ENCODE data around the gene CD1C.

Gene CD1C

GRCh38 chr1:158324395-158324794, 34.7 kb downstream of the CD1C start:
- no peak overlapping the region for H3K9ac ChIP-seq (ENCODE audit: low read depth in 1 of 2, low read length in 2 of 2)
- no peaks in the 10 kb centered on the region for H3K4me1 ChIP-seq (ENCODE audit: control insufficient read depth in 1 of 2, insufficient read depth in 2 of 2, low read length in 2 of 2)
- no peaks in the 10 kb centered on the region for H3K36me3 ChIP-seq (ENCODE audit: control insufficient read depth in 1 of 2, insufficient read depth in 2 of 2, low read length in 2 of 2)
- H3K27ac ChIP-seq (ENCODE audit: low read depth, low read length), result no peak overlapping the region
- no peaks in the 10 kb centered on the region for H3K27me3 ChIP-seq (ENCODE audit: control insufficient read depth in 1 of 2, insufficient read depth in 2 of 2, low read length in 2 of 2)
- H3K9me3 ChIP-seq (ENCODE audit: control insufficient read depth in 1 of 2, low read length in 2 of 2), result no peaks in the 10 kb centered on the region
- no peak overlapping the region for H3K4me3 ChIP-seq (ENCODE audit: low read depth in 1 of 2, low read length in 2 of 2)

GRCh38 chr1:158327481-158327880, 37.8 kb downstream of the CD1C start:
- Histone ChIP-seq H3K4me1 (ENCODE audit: control insufficient read depth in 1 of 2, insufficient read depth in 2 of 2, low read length in 2 of 2) (no peaks in the 10 kb centered on the region), H3K4me3 (ENCODE audit: low read depth in 1 of 2, low read length in 2 of 2) (no peak overlapping the region), H3K36me3 (ENCODE audit: control insufficient read depth in 1 of 2, insufficient read depth in 2 of 2, low read length in 2 of 2) (no peaks in the 10 kb centered on the region), H3K27ac (ENCODE audit: low read depth, low read length) (no peak overlapping the region), H3K9me3 (ENCODE audit: control insufficient read depth in 1 of 2, low read length in 2 of 2) (no peaks in the 10 kb centered on the region), H3K9ac (ENCODE audit: low read depth in 1 of 2, low read length in 2 of 2) (no peak overlapping the region), H3K27me3 (ENCODE audit: control insufficient read depth in 1 of 2, insufficient read depth in 2 of 2, low read length in 2 of 2) (no peaks in the 10 kb centered on the region)

- Histone ChIP-seq H3K9ac (ENCODE audit: low read depth in 1 of 2, low read length in 2 of 2) (no peak overlapping the region), H3K36me3 (ENCODE audit: control insufficient read depth in 1 of 2, insufficient read depth in 2 of 2, low read length in 2 of 2) (no peaks in the 10 kb centered on the region), H3K27me3 (ENCODE audit: control insufficient read depth in 1 of 2, insufficient read depth in 2 of 2, low read length in 2 of 2) (no peaks in the 10 kb centered on the region), H3K4me1 (ENCODE audit: control insufficient read depth in 1 of 2, insufficient read depth in 2 of 2, low read length in 2 of 2) (no peaks in the 10 kb centered on the region), H3K9me3 (ENCODE audit: control insufficient read depth in 1 of 2, low read length in 2 of 2) (no peaks in the 10 kb centered on the region), H3K4me3 (ENCODE audit: low read depth in 1 of 2, low read length in 2 of 2) (no peak overlapping the region), H3K27ac (ENCODE audit: low read depth, low read length) (no peak overlapping the region)
Observed at GRCh38 chr1:158328426-158328825, 38.7 kb downstream of the CD1C start.

GRCh38 chr1:158329300-158329699, 39.6 kb downstream of the CD1C start:
- Histone ChIP-seq H3K27me3 (ENCODE audit: control insufficient read depth in 1 of 2, insufficient read depth in 2 of 2, low read length in 2 of 2) (no peaks in the 10 kb centered on the region), H3K4me3 (ENCODE audit: low read depth in 1 of 2, low read length in 2 of 2) (no peak overlapping the region), H3K9ac (ENCODE audit: low read depth in 1 of 2, low read length in 2 of 2) (no peak overlapping the region), H3K36me3 (ENCODE audit: control insufficient read depth in 1 of 2, insufficient read depth in 2 of 2, low read length in 2 of 2) (no peaks in the 10 kb centered on the region), H3K9me3 (ENCODE audit: control insufficient read depth in 1 of 2, low read length in 2 of 2) (no peaks in the 10 kb centered on the region), H3K4me1 (ENCODE audit: control insufficient read depth in 1 of 2, insufficient read depth in 2 of 2, low read length in 2 of 2) (no peaks in the 10 kb centered on the region), H3K27ac (ENCODE audit: low read depth, low read length) (no peak overlapping the region)

GRCh38 chr1:158329733-158330132, 40.0 kb downstream of the CD1C start:
- Histone ChIP-seq H3K4me1 (ENCODE audit: control insufficient read depth in 1 of 2, insufficient read depth in 2 of 2, low read length in 2 of 2) (no peaks in the 10 kb centered on the region), H3K27ac (ENCODE audit: low read depth, low read length) (no peak overlapping the region), H3K4me3 (ENCODE audit: low read depth in 1 of 2, low read length in 2 of 2) (no peak overlapping the region), H3K27me3 (ENCODE audit: control insufficient read depth in 1 of 2, insufficient read depth in 2 of 2, low read length in 2 of 2) (no peaks in the 10 kb centered on the region), H3K9me3 (ENCODE audit: control insufficient read depth in 1 of 2, low read length in 2 of 2) (no peaks in the 10 kb centered on the region), H3K36me3 (ENCODE audit: control insufficient read depth in 1 of 2, insufficient read depth in 2 of 2, low read length in 2 of 2) (no peaks in the 10 kb centered on the region), H3K9ac (ENCODE audit: low read depth in 1 of 2, low read length in 2 of 2) (no peak overlapping the region)

- Histone ChIP-seq H3K36me3 (ENCODE audit: control insufficient read depth in 1 of 2, insufficient read depth in 2 of 2, low read length in 2 of 2) (no peaks in the 10 kb centered on the region), H3K27ac (ENCODE audit: low read depth, low read length) (no peak overlapping the region)
Observed at GRCh38 chr1:158330391-158331105, 40.8 kb downstream of the CD1C start.

GRCh38 chr1:158331106-158331425, 41.3 kb downstream of the CD1C start:
- Histone ChIP-seq H3K36me3 (ENCODE audit: control insufficient read depth in 1 of 2, insufficient read depth in 2 of 2, low read length in 2 of 2) (no peaks in the 10 kb centered on the region), H3K9ac (ENCODE audit: low read depth in 1 of 2, low read length in 2 of 2) (no peak overlapping the region), H3K9me3 (ENCODE audit: control insufficient read depth in 1 of 2, low read length in 2 of 2) (no peaks in the 10 kb centered on the region), H3K4me1 (ENCODE audit: control insufficient read depth in 1 of 2, insufficient read depth in 2 of 2, low read length in 2 of 2) (no peaks in the 10 kb centered on the region), H3K4me3 (ENCODE audit: low read depth in 1 of 2, low read length in 2 of 2) (no peak overlapping the region), H3K27me3 (ENCODE audit: control insufficient read depth in 1 of 2, insufficient read depth in 2 of 2, low read length in 2 of 2) (no peaks in the 10 kb centered on the region), H3K27ac (ENCODE audit: low read depth, low read length) (no peak overlapping the region)

More at GRCh38 chr1:158330391-158331105, 40.8 kb downstream of the CD1C start:
- no peaks in the 10 kb centered on the region for H3K9me3 ChIP-seq (ENCODE audit: control insufficient read depth in 1 of 2, low read length in 2 of 2)
- no peaks in the 10 kb centered on the region for H3K27me3 ChIP-seq (ENCODE audit: control insufficient read depth in 1 of 2, insufficient read depth in 2 of 2, low read length in 2 of 2)
- H3K4me3 ChIP-seq (ENCODE audit: low read depth in 1 of 2, low read length in 2 of 2), result no peak overlapping the region
- no peaks in the 10 kb centered on the region for H3K4me1 ChIP-seq (ENCODE audit: control insufficient read depth in 1 of 2, insufficient read depth in 2 of 2, low read length in 2 of 2)
- no peak overlapping the region for H3K9ac ChIP-seq (ENCODE audit: low read depth in 1 of 2, low read length in 2 of 2)

- Histone ChIP-seq H3K4me3 (ENCODE audit: low read depth in 1 of 2, low read length in 2 of 2) (no peak within 1 kb of the TSS), H3K27me3 (ENCODE audit: control insufficient read depth in 1 of 2, insufficient read depth in 2 of 2, low read length in 2 of 2) (no peaks in the 10 kb centered on the region), H3K9ac (ENCODE audit: low read depth in 1 of 2, low read length in 2 of 2) (no peak within 1 kb of the TSS), H3K4me1 (ENCODE audit: control insufficient read depth in 1 of 2, insufficient read depth in 2 of 2, low read length in 2 of 2) (no peaks in the 10 kb centered on the region), H3K9me3 (ENCODE audit: control insufficient read depth in 1 of 2, low read length in 2 of 2) (no peaks in the 10 kb centered on the region), H3K36me3 (ENCODE audit: control insufficient read depth in 1 of 2, insufficient read depth in 2 of 2, low read length in 2 of 2) (no peaks in the 10 kb centered on the region), H3K27ac (ENCODE audit: low read depth, low read length) (no peak within 1 kb of the TSS)
Observed at GRCh38 chr1:158331481-158332150, 41.9 kb downstream of the CD1C start, which contains the start of gene CD1B. TSS of gene CD1B (minus strand) at chr1:158331531. CDS start at chr1:158331423, 108 bp downstream.

GRCh38 chr1:158333405-158334155, 43.9 kb downstream of the CD1C start:
- Histone ChIP-seq H3K27ac (ENCODE audit: low read depth, low read length) (no peak overlapping the region), H3K27me3 (ENCODE audit: control insufficient read depth in 1 of 2, insufficient read depth in 2 of 2, low read length in 2 of 2) (no peaks in the 10 kb centered on the region), H3K9me3 (ENCODE audit: control insufficient read depth in 1 of 2, low read length in 2 of 2) (no peaks in the 10 kb centered on the region), H3K4me1 (ENCODE audit: control insufficient read depth in 1 of 2, insufficient read depth in 2 of 2, low read length in 2 of 2) (no peaks in the 10 kb centered on the region), H3K4me3 (ENCODE audit: low read depth in 1 of 2, low read length in 2 of 2) (no peak overlapping the region), H3K9ac (ENCODE audit: low read depth in 1 of 2, low read length in 2 of 2) (no peak overlapping the region), H3K36me3 (ENCODE audit: control insufficient read depth in 1 of 2, insufficient read depth in 2 of 2, low read length in 2 of 2) (no peaks in the 10 kb centered on the region)

GRCh38 chr1:158334526-158335212, 44.9 kb downstream of the CD1C start:
- Histone ChIP-seq H3K9me3 (ENCODE audit: control insufficient read depth in 1 of 2, low read length in 2 of 2) (no peaks in the 10 kb centered on the region), H3K27ac (ENCODE audit: low read depth, low read length) (no peak overlapping the region), H3K4me3 (ENCODE audit: low read depth in 1 of 2, low read length in 2 of 2) (no peak overlapping the region), H3K9ac (ENCODE audit: low read depth in 1 of 2, low read length in 2 of 2) (no peak overlapping the region), H3K27me3 (ENCODE audit: control insufficient read depth in 1 of 2, insufficient read depth in 2 of 2, low read length in 2 of 2) (no peaks in the 10 kb centered on the region), H3K4me1 (ENCODE audit: control insufficient read depth in 1 of 2, insufficient read depth in 2 of 2, low read length in 2 of 2) (no peaks in the 10 kb centered on the region), H3K36me3 (ENCODE audit: control insufficient read depth in 1 of 2, insufficient read depth in 2 of 2, low read length in 2 of 2) (no peaks in the 10 kb centered on the region)

All from duodenal mucosa (tissue), 2 donors.